K562 (cell line): ENCODE measurements around the gene RARRES2. TPM values are rescaled to one million over a fixed set of nuclear protein-coding genes. Genes with fewer than 3 reads are reported as not detected.
A peak's percentile ranks its signal among the peaks of the same experiment; 100 is the strongest.

Experiments used
- ADNP ChIP-seq: fragments of 200-800 bp; sonication (Bioruptor generic); IDR thresholded peaks from 2 replicates; pipeline ENCODE4 v1.6.1; 2016; ENCODE audit warnings: missing genetic modification characterization, missing compliant biosample characterization
- ARNT ChIP-seq, 2 experiments: fragments of 450-650 bp; IDR thresholded peaks; 2 replicates each; pipeline ENCODE4 v1.6.1; 2016; ENCODE audit warnings: mild to moderate bottlenecking in 1 of 2
- ASH1L ChIP-seq: fragments of 450-650 bp; IDR thresholded peaks from 2 replicates; pipeline ENCODE4 v1.6.1; 2018; ENCODE audit warnings: borderline replicate concordance, mild to moderate bottlenecking, low read depth; ENCODE audit not compliant: partially characterized antibody
- CEBPB ChIP-seq: fragments of 450-650 bp; IDR thresholded peaks from 2 replicates; pipeline ENCODE4 v1.6.1; 2016; ENCODE audit warnings: missing genetic modification characterization, missing compliant biosample characterization
- COPS2 ChIP-seq: fragments of 450-650 bp; conservative IDR thresholded peaks from 2 replicates; pipeline ENCODE4 v1.6.1; 2016; ENCODE audit warnings: mild to moderate bottlenecking, moderate library complexity
- EZH2 ChIP-seq: IDR thresholded peaks from 2 replicates; pipeline ENCODE4 v1.6.1; 2012; ENCODE audit warnings: low read depth, mild to moderate bottlenecking, inconsistent platforms, low read length, borderline replicate concordance
- FOXP4 ChIP-seq: sonication (generic); formaldehyde crosslinking; IDR thresholded peaks from 2 replicates; pipeline ENCODE4 v1.8.0; 2022; ENCODE audit warnings: mild to moderate bottlenecking, missing genetic modification reagents, borderline replicate concordance
- ID3 ChIP-seq, 2 experiments: fragments of 250-450 bp in 1 of 2; fragments of 450-650 bp in 1 of 2; sonication (Bioruptor Pico) in 1 of 2; IDR thresholded peaks; 2 replicates each; pipeline versions ENCODE4 v1.6.1 to v1.8.0; 2016 to 2021; ENCODE audit warnings: mild to moderate bottlenecking in 2 of 2, moderate library complexity in 2 of 2, missing compliant biosample characterization in 1 of 2, missing genetic modification characterization in 1 of 2
- MCM2 ChIP-seq: fragments of 450-650 bp; IDR thresholded peaks from 2 replicates; pipeline ENCODE4 v1.6.1; 2017; ENCODE audit warnings: low read depth, mild to moderate bottlenecking
- MEF2D ChIP-seq: conservative IDR thresholded peaks from 2 replicates; pipeline ENCODE4 v1.6.1; 2016; ENCODE audit warnings: low read depth, missing genetic modification characterization, missing compliant biosample characterization
- PTRF ChIP-seq: fragments of 450-650 bp; IDR thresholded peaks from 2 replicates; pipeline ENCODE4 v1.6.1; 2016; ENCODE audit warnings: mild to moderate bottlenecking, missing genetic modification characterization, missing compliant biosample characterization
- SIRT6 ChIP-seq: IDR thresholded peaks from one replicate; pipeline ENCODE4 v1.6.1; 2012; ENCODE audit warnings: low read depth, mild to moderate bottlenecking, control low read depth, inconsistent platforms, low read length, moderate library complexity
- SP1 ChIP-seq: sonication (generic); formaldehyde crosslinking; IDR thresholded peaks from 2 replicates; pipeline ENCODE4 v1.8.1; 2022; ENCODE audit warnings: mild to moderate bottlenecking, missing genetic modification reagents
- TBL1XR1 ChIP-seq, 2 experiments: IDR thresholded peaks; 2 replicates each; pipeline ENCODE4 v1.6.1; 2012; ENCODE audit warnings: improper control_type of control experiment in 2 of 2, low read length in 2 of 2, mild to moderate bottlenecking in 1 of 2
- ZBTB26 ChIP-seq: fragments of 450-650 bp; formaldehyde crosslinking; IDR thresholded peaks from 2 replicates; pipeline ENCODE4 v1.4.0; 2022; ENCODE audit warnings: missing genetic modification characterization
- ZBTB5 ChIP-seq: fragments of 450-650 bp; IDR thresholded peaks from 2 replicates; pipeline ENCODE4 v1.6.1; 2017; ENCODE audit warnings: antibody characterized with exemption
- ZC3H8 ChIP-seq: fragments of 450-650 bp; IDR thresholded peaks from 2 replicates; pipeline ENCODE4 v1.6.1; 2017
- ZNF280A ChIP-seq: fragments of 450-650 bp; IDR thresholded peaks from 2 replicates; pipeline ENCODE4 v1.6.1; 2018; ENCODE audit warnings: mild to moderate bottlenecking, low read depth; ENCODE audit not compliant: partially characterized antibody
- ZNF436 ChIP-seq: fragments of 250-450, 450-650 bp; sonication (Bioruptor Pico); formaldehyde crosslinking; IDR thresholded peaks from 2 replicates; pipeline ENCODE4 v1.7.0; 2020; ENCODE audit warnings: mild to moderate bottlenecking
- ZNF57 ChIP-seq: fragments of 450-650 bp; formaldehyde crosslinking; IDR thresholded peaks from 2 replicates; pipeline ENCODE4 v1.4.0; 2020; ENCODE audit warnings: mild to moderate bottlenecking, moderate library complexity
- polyA plus RNA-seq, 8 experiments: library from polyadenylated mRNA; depleted of rRNA in 4 of 8; stranded (reverse) in 5 of 8; unstranded in 3 of 8; fragments of >200 nt; fragmentation: Nextera tagmentation in 2 of 8; fragmentation: Illumina TruSeq in 1 of 8; extraction: Ambion mirVana in 2 of 8; extraction: Trizol in 1 of 8; gene quantifications; 2 replicates each; pipeline versions ENCODE4 v1.2.1 to v1.2.3, GENCODE V29; 2011 to 2014; ENCODE audit warnings: inconsistent platforms in 1 of 8, missing spikeins in 1 of 8
- total RNA-seq, 7 experiments: library from RNA; depleted of rRNA in 6 of 7; stranded (reverse); fragments of >200 nt in 6 of 7; fragmentation: Illumina TruSeq in 2 of 7; extraction: Trizol in 2 of 7; gene quantifications; 2 replicates each; pipeline versions ENCODE4 v1.2.1 to v1.2.3, GENCODE V29; 2011 to 2021; ENCODE audit warnings: low replicate concordance in 1 of 7

RARRES2 gene
- total and polyA plus RNA-seq, 9 of the 15 experiments (the other 6 are each of a cell fraction or from before 2014, with no cell fraction given), result 0.11 to 1.7 (median 0.23) TPM; not detected in 6

GRCh38 chr7:150322833-150323681 is 18.4 kb downstream of the RARRES2 start, which contains the start of the genes ACTR3C and LRRC61 (continued):
- no peak for TF ChIP-seq ID3 (CRISPR knock-in tag; IDR thresholded peaks at IDR 0.05)
- TF ChIP-seq ID3 (tag; IDR thresholded peaks at IDR 0.05), result peak; percentile 97
- no peak for TF ChIP-seq ZNF436
- no peak for TF ChIP-seq PTRF (tag)
- TF ChIP-seq COPS2, result no peak
- peak; percentile 91 for TF ChIP-seq SP1 (CRISPR knock-in tag)
- no peak for TF ChIP-seq MCM2
- TF ChIP-seq ZBTB5, result no peak; the same call in 1 of the 2 replicates
- no peak for TF ChIP-seq ZC3H8
- 0 out of 2 replicates have a peak, but pooled peaks have one; percentile 66 for TF ChIP-seq ZBTB26
- TF ChIP-seq ASH1L, result no peak
- TF ChIP-seq MEF2D (tag), result peak; percentile 67; the same call in 1 of the 2 replicates
- peak; percentile 94; the same call in 1 of the 2 replicates for TF ChIP-seq FOXP4 (CRISPR knock-in tag)
- TF ChIP-seq SIRT6, result no peak
- no peak for TF ChIP-seq ZNF280A
- 0 out of 4 replicates have a peak, but pooled peaks of 1 of the 2 experiments have one; percentile 15 for TF ChIP-seq TBL1XR1 (IDR thresholded peaks at IDR 0.05; ENCODE audit: low read length in 2 of 2)
- TF ChIP-seq EZH2, result no peak
- TF ChIP-seq ADNP (tag), result no peak
- no peak for TF ChIP-seq ARNT (IDR thresholded peaks at IDR 0.05)
- TF ChIP-seq CEBPB, result no peak
- TF ChIP-seq ZNF57 (CRISPR knock-in tag), result no peak
